Measurements from ENCODE around the gene OGFOD1.

The OGFOD1 gene

GRCh38 chr16:56450986-56451752 lies at the start of gene OGFOD1, which contains the start of gene NUDT21:
Gene OGFOD1, plus strand, starts transcription at chr16:56451554. Its CDS starts 59 bp downstream, at chr16:56451613.
Gene NUDT21, minus strand, starts transcription at chr16:56451332. Its CDS starts 130 bp downstream, at chr16:56451202.
- H3K4me3 ChIP-seq (ENCODE audit: control insufficient read depth, low read depth, low read length) = peak within 1 kb of the TSS; percentile 90
- peak; percentile 97 for DNase-seq (ENCODE audit: low read depth)
- TF ChIP-seq CTCF (conservative IDR thresholded peaks at IDR 0.05; ENCODE audit: control insufficient read depth, insufficient read depth, low read depth, low read length) = no peak

GRCh38 chr16:56405977-56406672 lies 45.2 kb upstream of the OGFOD1 start:
- H3K4me3 ChIP-seq (ENCODE audit: control insufficient read depth, low read depth, low read length) = no peak overlapping the region
- no peak for TF ChIP-seq CTCF (conservative IDR thresholded peaks at IDR 0.05; ENCODE audit: control insufficient read depth, insufficient read depth, low read depth, low read length)
- DNase-seq (ENCODE audit: low read depth) = no peak

- TF ChIP-seq CTCF (conservative IDR thresholded peaks at IDR 0.05; ENCODE audit: control insufficient read depth, insufficient read depth, low read depth, low read length) = no peak
- no peak for DNase-seq (ENCODE audit: low read depth)
- no peak overlapping the region for H3K4me3 ChIP-seq (ENCODE audit: control insufficient read depth, low read depth, low read length)
These were observed 42.8 kb upstream of the OGFOD1 start for GRCh38 chr16:56408379-56409098.

GRCh38 chr16:56409195-56409594 lies 42.2 kb upstream of the OGFOD1 start:
- H3K4me3 ChIP-seq (ENCODE audit: control insufficient read depth, low read depth, low read length) = no peak overlapping the region
- TF ChIP-seq CTCF (conservative IDR thresholded peaks at IDR 0.05; ENCODE audit: control insufficient read depth, insufficient read depth, low read depth, low read length) = no peak
- DNase-seq (ENCODE audit: low read depth) = peak; percentile 63

GRCh38 chr16:56411123-56411522 lies 40.2 kb upstream of the OGFOD1 start:
- H3K4me3 ChIP-seq (ENCODE audit: control insufficient read depth, low read depth, low read length) = no peak overlapping the region
- no peak for DNase-seq (ENCODE audit: low read depth)
- TF ChIP-seq CTCF (conservative IDR thresholded peaks at IDR 0.05; ENCODE audit: control insufficient read depth, insufficient read depth, low read depth, low read length) = no peak

GRCh38 chr16:56411624-56412023 lies 39.7 kb upstream of the OGFOD1 start:
- TF ChIP-seq CTCF (conservative IDR thresholded peaks at IDR 0.05; ENCODE audit: control insufficient read depth, insufficient read depth, low read depth, low read length) = no peak
- no peak overlapping the region for H3K4me3 ChIP-seq (ENCODE audit: control insufficient read depth, low read depth, low read length)
- DNase-seq (ENCODE audit: low read depth) = no peak

Data from fibroblast of mammary gland (primary cell).